A673 (cell line): ENCODE measurements around the gene PCBD2.

ENCODE experiments used
- CTCF ChIP-seq: fragments of 300-800, 200-600 bp; sonication (generic); conservative IDR thresholded peaks from 2 replicates; pipeline ENCODE4 v1.5.1; 2017; ENCODE audit warnings: low read depth, mild to moderate bottlenecking, antibody characterized with exemption, low read length, moderate library complexity, mixed read lengths
- EZH2 ChIP-seq: fragments of 200-600 bp; sonication (generic); IDR thresholded peaks from 2 replicates; pipeline ENCODE4 v1.6.1; 2017; ENCODE audit warnings: borderline replicate concordance, low read depth, mild to moderate bottlenecking, mixed read lengths, antibody characterized with exemption, low read length; ENCODE audit not compliant: poor library complexity, severe bottlenecking

- no peak for TF ChIP-seq CTCF
- TF ChIP-seq EZH2, result no peak
These were observed 89.7 kb downstream of the PCBD2 start for GRCh38 chr5:134994560-134995156.
